PC-3 (cell line): ENCODE measurements around the gene PNMA8B.

Experiments used
- CTCF ChIP-seq: fragments of 300-600 bp; sonication (generic); conservative IDR thresholded peaks from 2 replicates; pipeline ENCODE4 v1.5.1; 2017; ENCODE audit warnings: antibody characterized with exemption, low read depth, mild to moderate bottlenecking, low read length
- EZH2 ChIP-seq: fragments of 300-600 bp; sonication (generic); IDR thresholded peaks from one replicate; pipeline ENCODE4 v1.6.1; 2017; ENCODE audit warnings: antibody characterized with exemption, mild to moderate bottlenecking, low read length; ENCODE audit not compliant: unreplicated experiment
- EZH2phosphoT487 ChIP-seq: fragments of 300-600 bp; sonication (generic); IDR thresholded peaks from 2 replicates; pipeline ENCODE4 v1.6.1; 2018; ENCODE audit warnings: mild to moderate bottlenecking, antibody characterized with exemption, low read length, borderline replicate concordance

GRCh38 chr19:46452186-46452585 is 43.5 kb downstream of the PNMA8B start:
- TF ChIP-seq CTCF (no peak), EZH2phosphoT487 (no peak), EZH2 (no peak)
